IPS-18a (cell line): ENCODE results near the gene GRID1.

ENCODE experiments used
- H3K27ac ChIP-seq: one replicate; pipeline ENCODE4 v1.5.1; 2013; ENCODE audit warnings: low read length
- H3K27me3 ChIP-seq: one replicate; pipeline ENCODE4 v1.6.1; 2013; ENCODE audit warnings: mild to moderate bottlenecking, low read length; ENCODE audit not compliant: control insufficient read depth, insufficient read depth
- H3K36me3 ChIP-seq: one replicate; pipeline ENCODE4 v1.6.1; 2013; ENCODE audit warnings: low read depth, low read length; ENCODE audit not compliant: control insufficient read depth
- H3K4me1 ChIP-seq: one replicate; pipeline ENCODE4 v1.6.1; 2013; ENCODE audit warnings: low read depth, low read length; ENCODE audit not compliant: control insufficient read depth
- H3K4me3 ChIP-seq: one replicate; pipeline ENCODE4 v1.5.1; 2013; ENCODE audit warnings: low read length
- H3K9ac ChIP-seq: one replicate; pipeline ENCODE4 v1.6.1; 2013; ENCODE audit warnings: mild to moderate bottlenecking, low read length, moderate library complexity
- H3K9me3 ChIP-seq: one replicate; pipeline ENCODE4 v1.6.1; 2013; ENCODE audit warnings: low read depth, low read length; ENCODE audit not compliant: control insufficient read depth

GRID1 gene

DNA sequence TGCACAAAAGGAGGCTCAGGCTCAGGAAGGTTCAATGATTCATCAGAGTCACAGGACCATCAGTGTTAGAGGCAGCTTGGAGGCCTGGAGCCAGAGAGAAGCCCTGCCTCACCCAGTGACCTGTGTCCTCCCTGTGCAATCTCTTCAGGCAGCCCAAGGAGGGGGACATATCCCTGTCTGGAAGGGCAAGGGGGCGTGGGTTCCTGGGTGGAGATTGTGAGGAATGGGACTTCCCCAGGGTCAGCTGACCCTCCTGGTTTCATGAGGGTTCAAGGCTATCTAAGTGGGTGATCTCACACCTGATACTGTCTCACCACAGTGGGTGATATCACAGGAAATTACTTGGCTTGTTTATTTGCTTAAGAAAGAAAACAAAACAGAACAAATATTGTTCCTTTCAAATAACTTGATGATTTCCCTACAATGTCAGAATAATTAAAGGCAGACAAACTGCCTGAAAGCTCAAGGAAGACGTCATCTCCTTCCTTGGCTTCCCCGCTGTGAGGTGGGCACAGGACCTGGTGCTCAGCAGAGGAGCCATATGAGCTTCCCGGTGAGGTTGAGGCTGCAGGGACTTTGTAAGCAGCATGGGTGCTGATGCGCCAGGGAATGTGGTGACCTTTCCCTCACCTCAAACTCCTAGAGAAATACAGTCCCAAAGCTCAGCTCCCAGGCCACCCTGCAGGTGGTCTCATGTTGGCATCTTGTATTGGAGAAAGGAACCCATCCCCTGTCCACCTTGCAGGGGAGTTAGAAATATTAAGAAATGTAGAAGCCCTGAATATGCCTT lies 763.2 kb downstream of the GRID1 start:
- H3K27me3 ChIP-seq, result no peaks in the 10 kb centered on the region
- no peak overlapping the region for H3K9ac ChIP-seq
- H3K4me3 ChIP-seq, result no peak overlapping the region
- H3K27ac ChIP-seq, result no peak overlapping the region
- H3K36me3 ChIP-seq, result no peaks in the 10 kb centered on the region
- H3K4me1 ChIP-seq, result no peaks in the 10 kb centered on the region
- no peaks in the 10 kb centered on the region for H3K9me3 ChIP-seq

- Histone ChIP-seq H3K36me3 (no peaks in the 10 kb centered on the region), H3K4me3 (no peak overlapping the region), H3K27me3 (no peaks in the 10 kb centered on the region), H3K9me3 (no peaks in the 10 kb centered on the region), H3K4me1 (no peaks in the 10 kb centered on the region), H3K9ac (no peak overlapping the region), H3K27ac (no peak overlapping the region)
These were observed 763.9 kb downstream of the GRID1 start for GRCh38 chr10:85602713-85603112.

DNA sequence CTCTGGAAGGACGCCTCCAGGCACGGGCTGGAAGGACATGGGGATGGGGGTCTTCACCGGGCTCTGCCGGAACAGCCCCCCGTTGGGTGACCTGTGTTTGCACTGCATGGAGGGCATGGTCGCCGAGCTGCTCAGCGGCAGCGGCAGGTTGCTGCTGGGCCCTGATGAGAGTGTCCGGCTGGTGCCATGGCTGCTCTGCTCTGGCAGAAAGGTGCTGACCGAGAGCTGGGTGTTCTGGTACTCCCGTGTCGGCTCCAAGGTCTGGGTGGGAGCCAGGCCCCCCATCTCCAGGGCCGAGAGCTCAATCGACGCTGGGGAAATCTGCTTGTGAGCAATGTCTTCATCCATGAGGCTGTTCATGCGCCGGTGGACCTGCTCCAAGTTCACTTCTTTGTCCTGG lies 764.3 kb downstream of the GRID1 start:
- H3K4me1 ChIP-seq, result no peaks in the 10 kb centered on the region
- H3K9me3 ChIP-seq, result no peaks in the 10 kb centered on the region
- H3K27me3 ChIP-seq, result no peaks in the 10 kb centered on the region
- no peak overlapping the region for H3K27ac ChIP-seq
- H3K9ac ChIP-seq, result no peak overlapping the region
- H3K36me3 ChIP-seq, result no peaks in the 10 kb centered on the region
- no peak overlapping the region for H3K4me3 ChIP-seq

DNA sequence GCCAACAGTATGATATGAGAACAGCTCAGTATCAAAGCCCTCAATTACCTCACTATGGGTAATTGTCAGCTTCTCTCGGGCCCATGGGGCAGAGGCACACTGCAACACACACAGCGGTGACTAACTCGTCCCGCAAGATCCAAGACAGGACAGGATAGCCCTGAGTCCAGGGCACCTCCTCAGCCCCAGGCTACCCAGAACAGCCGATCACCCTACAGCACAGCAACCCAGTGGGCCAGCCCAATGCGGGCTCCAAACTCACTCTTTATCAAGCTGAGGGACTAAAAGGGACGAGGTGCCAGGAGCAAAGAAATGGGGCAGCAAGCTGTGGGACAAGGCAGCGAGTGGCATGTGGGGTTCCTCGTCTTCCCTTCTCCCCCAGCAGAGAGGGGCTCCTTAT lies 765.1 kb downstream of the GRID1 start:
- H3K27me3 ChIP-seq, result no peaks in the 10 kb centered on the region
- H3K27ac ChIP-seq, result no peak overlapping the region
- H3K4me3 ChIP-seq, result no peak overlapping the region
- H3K9me3 ChIP-seq, result no peaks in the 10 kb centered on the region
- H3K9ac ChIP-seq, result no peak overlapping the region
- H3K4me1 ChIP-seq, result no peaks in the 10 kb centered on the region
- no peaks in the 10 kb centered on the region for H3K36me3 ChIP-seq

DNA sequence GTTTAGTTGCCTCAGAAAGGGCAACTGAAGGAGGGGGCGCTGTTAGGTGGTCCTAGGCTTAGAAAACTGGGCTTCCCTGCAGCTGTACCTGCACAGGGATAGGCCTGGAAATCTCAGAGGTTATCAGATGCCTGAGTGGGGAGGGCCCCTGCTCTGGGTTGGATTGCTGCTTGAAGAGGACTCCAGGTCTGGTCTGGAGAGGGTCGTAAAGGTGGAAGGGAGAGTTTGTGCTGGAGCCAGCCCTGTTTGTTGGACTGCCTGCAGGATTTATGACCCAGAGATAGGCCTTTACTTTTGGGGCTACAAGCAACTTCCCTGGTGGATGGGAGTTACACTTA lies 765.9 kb downstream of the GRID1 start:
- no peak overlapping the region for H3K4me3 ChIP-seq
- no peaks in the 10 kb centered on the region for H3K4me1 ChIP-seq
- H3K27me3 ChIP-seq, result no peaks in the 10 kb centered on the region
- H3K9me3 ChIP-seq, result no peaks in the 10 kb centered on the region
- H3K27ac ChIP-seq, result no peak overlapping the region
- H3K36me3 ChIP-seq, result no peaks in the 10 kb centered on the region
- H3K9ac ChIP-seq, result no peak overlapping the region

DNA sequence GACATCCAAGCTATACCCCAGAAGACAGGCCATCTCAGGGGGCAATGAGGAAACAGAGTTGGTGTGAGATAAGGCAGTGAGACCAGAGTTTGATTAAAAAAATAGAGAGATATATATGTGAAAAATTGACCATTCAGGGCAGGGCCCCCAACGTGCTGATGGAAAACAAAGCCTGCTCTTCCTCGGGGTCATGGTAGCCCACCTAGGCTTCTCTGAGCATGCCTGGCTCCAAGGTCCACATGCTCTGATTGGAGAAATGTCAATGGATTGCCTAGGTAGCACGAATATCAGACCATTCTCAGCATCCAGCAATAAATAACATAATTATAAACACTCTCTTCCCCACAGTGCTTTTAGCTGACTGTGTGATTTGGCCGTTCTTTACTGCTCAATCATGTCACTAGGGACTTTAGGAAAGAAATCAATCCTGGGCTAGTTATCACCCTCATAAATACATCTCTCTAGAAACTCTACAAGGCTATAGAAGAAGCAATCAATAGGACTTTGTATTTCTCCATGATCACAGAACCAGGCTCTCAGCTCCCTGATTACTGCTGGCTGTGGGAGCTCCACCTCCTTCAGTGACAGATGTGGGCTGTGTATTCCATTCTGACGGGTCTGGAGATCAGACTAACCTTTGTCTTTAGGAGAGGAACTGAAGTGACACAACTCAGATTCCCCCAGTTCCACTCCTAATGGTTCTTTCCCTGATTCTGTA lies 766.4 kb downstream of the GRID1 start:
- Histone ChIP-seq H3K27me3 (no peaks in the 10 kb centered on the region), H3K4me1 (no peaks in the 10 kb centered on the region), H3K9ac (no peak overlapping the region), H3K9me3 (no peaks in the 10 kb centered on the region), H3K4me3 (no peak overlapping the region), H3K36me3 (no peaks in the 10 kb centered on the region), H3K27ac (no peak overlapping the region)

DNA sequence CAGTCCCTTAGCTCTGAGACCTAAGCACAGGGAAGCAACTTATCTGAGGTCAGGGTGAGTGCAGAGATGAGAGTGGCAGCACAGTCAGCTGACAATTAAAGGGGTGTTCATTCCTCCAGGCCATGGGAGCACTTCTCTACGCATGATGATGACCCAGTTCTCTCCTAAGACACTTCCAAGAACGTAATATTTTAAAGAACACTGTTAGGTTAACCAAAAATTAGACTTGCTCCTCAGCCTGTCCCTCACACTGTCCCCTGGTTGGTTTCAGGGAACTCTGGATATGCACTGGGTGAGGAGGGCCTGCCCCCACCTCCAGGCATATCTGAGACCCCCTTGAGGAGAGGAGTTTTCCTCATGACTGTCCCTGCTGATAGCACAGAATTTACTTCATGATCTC lies 767.5 kb downstream of the GRID1 start:
- Histone ChIP-seq H3K9me3 (no peaks in the 10 kb centered on the region), H3K36me3 (no peaks in the 10 kb centered on the region), H3K27ac (no peak overlapping the region), H3K4me1 (no peaks in the 10 kb centered on the region), H3K4me3 (no peak overlapping the region), H3K9ac (no peak overlapping the region), H3K27me3 (no peaks in the 10 kb centered on the region)

DNA sequence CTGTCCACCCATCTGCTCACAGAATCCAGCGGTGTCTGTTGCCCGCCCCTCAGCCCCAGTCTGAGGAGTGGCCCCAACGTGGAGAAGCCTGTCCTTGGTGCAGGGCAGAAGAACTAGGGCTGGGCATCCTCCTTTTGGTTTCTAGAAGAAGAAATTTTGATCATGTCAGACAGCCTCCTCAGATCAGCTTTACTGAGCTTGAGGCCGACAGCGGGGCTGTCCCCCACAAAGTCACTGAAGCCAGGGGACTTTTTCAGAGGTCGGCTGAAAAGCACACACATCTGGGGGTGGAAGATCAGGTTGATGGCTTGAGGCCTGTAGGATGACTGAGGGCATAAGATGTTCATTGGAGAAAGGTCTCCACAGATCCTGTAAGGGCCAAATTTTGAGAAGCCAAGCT lies 767.9 kb downstream of the GRID1 start:
- Histone ChIP-seq H3K36me3 (no peaks in the 10 kb centered on the region), H3K9me3 (no peaks in the 10 kb centered on the region), H3K27me3 (no peaks in the 10 kb centered on the region), H3K4me1 (no peaks in the 10 kb centered on the region), H3K4me3 (no peak overlapping the region), H3K9ac (no peak overlapping the region), H3K27ac (no peak overlapping the region)

- H3K36me3 ChIP-seq, result no peaks in the 10 kb centered on the region
- H3K9ac ChIP-seq, result no peak overlapping the region
- H3K27ac ChIP-seq, result no peak overlapping the region
- H3K4me3 ChIP-seq, result no peak overlapping the region
- H3K9me3 ChIP-seq, result no peaks in the 10 kb centered on the region
- H3K4me1 ChIP-seq, result no peaks in the 10 kb centered on the region
- H3K27me3 ChIP-seq, result no peaks in the 10 kb centered on the region
These were observed 769.6 kb downstream of the GRID1 start for GRCh38 chr10:85597006-85597405.

GRCh38 chr10:85596389-85596788 lies 770.2 kb downstream of the GRID1 start:
- no peaks in the 10 kb centered on the region for H3K36me3 ChIP-seq
- no peaks in the 10 kb centered on the region for H3K9me3 ChIP-seq
- H3K27ac ChIP-seq, result no peak overlapping the region
- H3K9ac ChIP-seq, result no peak overlapping the region
- no peaks in the 10 kb centered on the region for H3K4me1 ChIP-seq
- H3K4me3 ChIP-seq, result no peak overlapping the region
- H3K27me3 ChIP-seq, result no peaks in the 10 kb centered on the region

DNA sequence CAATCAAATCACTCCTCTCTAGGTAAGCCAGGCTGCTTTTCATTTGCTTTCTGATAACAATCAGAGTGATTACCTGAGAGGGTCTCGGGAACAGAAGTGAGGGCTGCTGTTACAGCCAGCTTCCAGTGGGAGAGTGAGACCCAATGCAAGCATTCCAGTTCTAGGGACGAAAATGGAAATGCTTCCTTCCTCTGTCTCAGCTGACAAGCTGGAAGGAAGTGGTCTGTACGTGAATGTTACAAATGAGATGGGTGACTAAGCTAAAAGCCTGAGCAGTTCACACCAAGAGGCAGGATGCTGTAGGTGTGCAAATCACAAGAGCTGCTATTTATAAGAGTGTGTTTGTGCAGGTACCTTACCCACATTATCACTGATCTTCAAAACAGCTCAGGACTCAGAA lies 772.4 kb downstream of the GRID1 start:
- Histone ChIP-seq H3K36me3 (no peaks in the 10 kb centered on the region), H3K9me3 (no peaks in the 10 kb centered on the region), H3K27me3 (no peaks in the 10 kb centered on the region), H3K4me3 (no peak overlapping the region), H3K27ac (no peak overlapping the region), H3K9ac (no peak overlapping the region), H3K4me1 (no peaks in the 10 kb centered on the region)

- H3K36me3 ChIP-seq, result no peaks in the 10 kb centered on the region
- no peaks in the 10 kb centered on the region for H3K9me3 ChIP-seq
- H3K27me3 ChIP-seq, result no peaks in the 10 kb centered on the region
- no peak overlapping the region for H3K4me3 ChIP-seq
- no peak overlapping the region for H3K9ac ChIP-seq
- no peaks in the 10 kb centered on the region for H3K4me1 ChIP-seq
- H3K27ac ChIP-seq, result no peak overlapping the region
These were observed 773.3 kb downstream of the GRID1 start for GRCh38 chr10:85593226-85593772.
